ENCODE results near the gene RBM39. TPM values are rescaled to one million over a fixed set of nuclear protein-coding genes. Genes with fewer than 3 reads are reported as not detected.

Gene RBM39
- total and polyA plus RNA-seq, 2 of the 13 experiments (the other 11 are each of a cell fraction or from before 2014, with no cell fraction given) = 788 to 920 TPM

DNA sequence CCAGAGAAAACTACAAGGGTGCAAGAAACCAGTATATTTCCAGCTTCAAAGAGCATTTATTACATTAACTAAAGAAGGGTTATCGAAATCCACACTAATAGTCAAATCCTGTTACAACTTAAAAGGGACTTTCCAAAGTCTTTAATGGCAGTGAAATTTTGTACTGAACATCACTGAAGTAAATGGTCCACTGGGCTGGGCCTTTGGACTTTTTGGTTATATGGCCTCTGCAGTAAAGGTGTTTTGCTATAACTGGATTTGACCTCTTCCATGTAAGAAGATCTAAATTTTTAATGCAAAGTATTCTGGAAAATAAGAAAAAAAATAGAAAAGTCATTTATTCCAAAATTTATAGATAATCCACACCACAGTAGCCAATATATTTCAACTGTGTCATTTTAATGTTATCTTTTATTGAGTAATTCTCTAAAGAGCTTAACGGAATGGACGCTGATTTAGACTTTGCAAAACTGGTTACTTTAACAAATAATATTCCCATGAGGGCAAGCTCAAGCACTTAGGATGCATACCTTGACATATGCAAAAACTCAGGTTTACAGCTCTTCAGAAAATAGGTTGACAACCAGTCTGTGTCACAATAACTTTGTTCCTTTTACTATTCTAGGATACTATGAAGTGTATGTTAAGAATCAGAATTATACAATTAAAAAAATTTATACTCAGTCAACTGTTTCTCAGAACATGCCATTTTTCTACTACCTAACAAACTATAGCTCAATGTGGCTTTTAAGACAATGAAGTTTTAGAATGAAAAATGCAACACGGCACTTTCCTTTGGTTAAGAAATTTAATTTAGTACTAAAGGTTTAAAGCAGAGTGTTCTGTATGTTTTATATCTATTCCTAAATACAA is 7.0 kb downstream of the RBM39 start (continued):
- TF ChIP-seq POLR2G (IDR thresholded peaks at IDR 0.05; ENCODE audit: low read depth, low read length) (0 out of 2 replicates have a peak, but pooled peaks have one; percentile 43), ATF7 (IDR thresholded peaks at IDR 0.05) (no peak), ATF7 (CRISPR knock-in tag; IDR thresholded peaks at IDR 0.05) (no peak), MAFK (conservative IDR thresholded peaks at IDR 0.05 in 1 of 2, IDR thresholded peaks at IDR 0.05 in 1 of 2; ENCODE audit: low read length in 2 of 2) (peak; percentile 28 to 43; a peak in 2 of 4 replicates), PAF1 (CRISPR knock-in tag; IDR thresholded peaks at IDR 0.05) (0 out of 2 replicates have a peak, but pooled peaks have one; percentile 60), FOXJ3 (CRISPR knock-in tag; IDR thresholded peaks at IDR 0.05; ENCODE audit: borderline replicate concordance) (peak; percentile 33; the same call in 1 of the 2 replicates), KDM5B (CRISPR knock-in tag; IDR thresholded peaks at IDR 0.05; ENCODE audit: borderline replicate concordance) (no peak), MBD4 (IDR thresholded peaks at IDR 0.05; ENCODE audit: borderline replicate concordance, low read length) (peak; percentile 44; the same call in 1 of the 2 replicates), CBX1 (IDR thresholded peaks at IDR 0.05; ENCODE audit: low read depth) (no peak), SOX6 (IDR thresholded peaks at IDR 0.05) (no peak), SOX6 (CRISPR knock-in tag; IDR thresholded peaks at IDR 0.05) (no peak), KDM5A (IDR thresholded peaks at IDR 0.05; ENCODE audit: borderline replicate concordance, low read length) (0 out of 2 replicates have a peak, but pooled peaks have one; percentile 16)

GRCh38 chr20:35734374-35734773 is 7.7 kb downstream of the RBM39 start:
- FAIRE-seq = no peak
- no peak for DNase-seq (ENCODE audit: low spot score)
- H3K27me3 ChIP-seq (ENCODE audit: control insufficient read depth in 1 of 2, insufficient read depth in 2 of 2, low read length in 2 of 2) = no peaks in the 10 kb centered on the region
- no TSS peak for BruUV-seq (replicated peaks)
- ChIA-PET CTCF (ENCODE audit: low intra/inter-chr PET ratio, low total read pairs) (no interaction called here), POLR2A (interaction anchor here (1.2 to 9.2 kb wide), 5 partner anchors 6 to 31 kb away, joined by 3 to 211 read pairs (median 12); partner anchors contain the start of gene RBM39)
- H3K4me1 ChIP-seq (ENCODE audit: insufficient read depth, low read length) = peaks cover 88% of the 10 kb centered on the region
- H2AFZ ChIP-seq (ENCODE audit: low read length) = no peak overlapping the region
- in situ Hi-C loops (cut with HindIII; ENCODE audit: extremely low pct_ligation_motif_present, low pct_unique_long_range_greater_than_20kb) = no loop called here
- H3K27ac ChIP-seq (ENCODE audit: extremely low read length, insufficient read depth, low read length) = no peak overlapping the region
- peak; percentile 2; the same call in 1 of the 3 replicates for ATAC-seq
- H3K9me3 ChIP-seq (ENCODE audit: low read length) = no peaks in the 10 kb centered on the region
- intact Hi-C loops (cut with micrococcal nuclease; ENCODE audit: unreplicated experiment) = no loop called here
- H3K36me3 ChIP-seq (replicated peaks in 1 of 2; ENCODE audit: control insufficient read depth in 1 of 2, insufficient read depth in 2 of 2, low read length in 2 of 2) = peaks cover 46 to 91% of the 10 kb centered on the region in 2 experiments
- no peak overlapping the region for H3K4me3 ChIP-seq (replicated peaks in 1 of 3; ENCODE audit: insufficient read depth in 1 of 3, low read depth in 2 of 3, low read length in 3 of 3)
- H4K20me1 ChIP-seq (ENCODE audit: insufficient read depth, low read length) = peaks cover 100% of the 10 kb centered on the region
- H3K79me2 ChIP-seq (ENCODE audit: insufficient read depth, low read length) = peaks cover 99% of the 10 kb centered on the region
- no peak overlapping the region for H3K9ac ChIP-seq (ENCODE audit: insufficient read depth, low read depth, low read length)
- H3K4me2 ChIP-seq (ENCODE audit: low read depth, low read length) = peak overlapping the region; percentile 18
- peak; percentile 38; the same call in 1 of the 2 replicates for TF ChIP-seq SMYD3 (CRISPR knock-in tag; IDR thresholded peaks at IDR 0.05)
- TF ChIP-seq NFATC3 (CRISPR knock-in tag; IDR thresholded peaks at IDR 0.05) = no peak
- TF ChIP-seq GATA4 (IDR thresholded peaks at IDR 0.05; ENCODE audit: borderline replicate concordance, low read depth) = no peak
- peak in 1 of 2 experiments; percentile 72; a peak in 2 of 4 replicates for TF ChIP-seq POLR2A (IDR thresholded peaks at IDR 0.05; ENCODE audit: insufficient read depth in 1 of 2, low read depth in 2 of 2, low read length in 2 of 2)
- TF ChIP-seq ZNF460 (CRISPR knock-in tag; IDR thresholded peaks at IDR 0.05; ENCODE audit: borderline replicate concordance) = peak; percentile 3; the same call in 1 of the 2 replicates
- TF ChIP-seq POLR2G (IDR thresholded peaks at IDR 0.05; ENCODE audit: low read depth, low read length) = peak; percentile 42; the same call in 1 of the 2 replicates
- TF ChIP-seq ELF4 (CRISPR knock-in tag; IDR thresholded peaks at IDR 0.05; ENCODE audit: borderline replicate concordance) = no peak
- TF ChIP-seq HMG20B (CRISPR knock-in tag; conservative IDR thresholded peaks at IDR 0.05) = no peak
- TF ChIP-seq POLR2AphosphoS2 (IDR thresholded peaks at IDR 0.05; ENCODE audit: low read depth, low read length) = peak; percentile 48; the same call in 1 of the 2 replicates
- TF ChIP-seq, protein P1, sequence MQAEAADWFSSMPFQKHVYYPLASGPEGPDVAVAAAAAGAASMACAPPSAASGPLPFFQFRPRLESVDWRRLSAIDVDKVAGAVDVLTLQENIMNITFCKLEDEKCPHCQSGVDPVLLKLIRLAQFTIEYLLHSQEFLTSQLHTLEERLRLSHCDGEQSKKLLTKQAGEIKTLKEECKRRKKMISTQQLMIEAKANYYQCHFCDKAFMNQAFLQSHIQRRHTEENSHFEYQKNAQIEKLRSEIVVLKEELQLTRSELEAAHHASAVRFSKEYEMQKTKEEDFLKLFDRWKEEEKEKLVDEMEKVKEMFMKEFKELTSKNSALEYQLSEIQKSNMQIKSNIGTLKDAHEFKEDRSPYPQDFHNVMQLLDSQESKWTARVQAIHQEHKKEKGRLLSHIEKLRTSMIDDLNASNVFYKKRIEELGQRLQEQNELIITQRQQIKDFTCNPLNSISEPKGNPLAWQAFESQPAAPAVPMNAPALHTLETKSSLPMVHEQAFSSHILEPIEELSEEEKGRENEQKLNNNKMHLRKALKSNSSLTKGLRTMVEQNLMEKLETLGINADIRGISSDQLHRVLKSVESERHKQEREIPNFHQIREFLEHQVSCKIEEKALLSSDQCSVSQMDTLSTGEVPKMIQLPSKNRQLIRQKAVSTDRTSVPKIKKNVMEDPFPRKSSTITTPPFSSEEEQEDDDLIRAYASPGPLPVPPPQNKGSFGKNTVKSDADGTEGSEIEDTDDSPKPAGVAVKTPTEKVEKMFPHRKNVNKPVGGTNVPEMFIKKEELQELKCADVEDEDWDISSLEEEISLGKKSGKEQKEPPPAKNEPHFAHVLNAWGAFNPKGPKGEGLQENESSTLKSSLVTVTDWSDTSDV (CRISPR knock-in tag; IDR thresholded peaks at IDR 0.05) = no peak
- TF ChIP-seq POLR2AphosphoS5 (IDR thresholded peaks at IDR 0.05; ENCODE audit: low read depth, low read length) = peak; percentile 13; the same call in 1 of the 2 replicates
